Measurements from ENCODE around the gene NPBWR2.

DNA sequence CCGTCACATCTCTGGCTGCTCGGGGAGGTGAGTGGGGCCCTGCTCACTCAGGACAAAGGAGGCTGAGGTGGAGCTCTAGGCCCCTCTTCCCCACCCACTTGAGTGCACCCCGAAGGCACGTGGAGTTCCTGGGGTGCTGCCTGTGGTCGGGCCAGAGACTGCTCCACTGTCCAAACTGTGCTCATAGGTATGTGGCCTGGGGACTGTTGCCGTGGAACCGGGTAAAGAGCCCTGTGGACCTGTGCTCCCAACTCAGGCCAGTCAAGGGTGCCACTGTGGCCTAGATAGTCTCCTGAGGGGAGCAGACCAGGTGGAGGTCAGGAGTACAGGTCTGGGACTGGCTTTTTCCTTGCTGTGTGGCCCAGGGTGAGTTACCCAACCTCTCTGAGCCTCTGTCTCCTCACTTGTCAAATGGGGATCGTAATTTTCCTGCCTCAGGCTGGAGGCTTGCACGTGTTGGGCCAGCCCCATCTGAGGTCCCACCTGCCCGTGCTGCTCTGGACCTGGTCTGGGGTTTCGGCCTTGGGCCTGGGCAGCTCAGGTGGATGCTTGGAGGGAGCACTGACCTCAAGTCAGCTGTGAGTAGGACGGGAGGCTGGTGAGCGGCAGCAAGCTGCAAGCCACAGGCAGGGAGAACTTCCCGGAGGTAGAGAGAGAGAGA lies 12.4 kb upstream of the NPBWR2 start:
- TF ChIP-seq POLR2AphosphoS5 (IDR thresholded peaks at IDR 0.05; ENCODE audit: low read depth, low read length) (no peak), RAD21 (IDR thresholded peaks at IDR 0.05; ENCODE audit: low read depth) (no peak), EZH2 (IDR thresholded peaks at IDR 0.05) (no peak), POLR2A (IDR thresholded peaks at IDR 0.05; ENCODE audit: borderline replicate concordance, extremely low read depth, insufficient read depth, insufficient read length) (no peak)
- TF ChIP-seq, protein P1, sequence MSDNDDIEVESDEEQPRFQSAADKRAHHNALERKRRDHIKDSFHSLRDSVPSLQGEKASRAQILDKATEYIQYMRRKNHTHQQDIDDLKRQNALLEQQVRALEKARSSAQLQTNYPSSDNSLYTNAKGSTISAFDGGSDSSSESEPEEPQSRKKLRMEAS (IDR thresholded peaks at IDR 0.05): no peak
- TF ChIP-seq, protein P2, sequence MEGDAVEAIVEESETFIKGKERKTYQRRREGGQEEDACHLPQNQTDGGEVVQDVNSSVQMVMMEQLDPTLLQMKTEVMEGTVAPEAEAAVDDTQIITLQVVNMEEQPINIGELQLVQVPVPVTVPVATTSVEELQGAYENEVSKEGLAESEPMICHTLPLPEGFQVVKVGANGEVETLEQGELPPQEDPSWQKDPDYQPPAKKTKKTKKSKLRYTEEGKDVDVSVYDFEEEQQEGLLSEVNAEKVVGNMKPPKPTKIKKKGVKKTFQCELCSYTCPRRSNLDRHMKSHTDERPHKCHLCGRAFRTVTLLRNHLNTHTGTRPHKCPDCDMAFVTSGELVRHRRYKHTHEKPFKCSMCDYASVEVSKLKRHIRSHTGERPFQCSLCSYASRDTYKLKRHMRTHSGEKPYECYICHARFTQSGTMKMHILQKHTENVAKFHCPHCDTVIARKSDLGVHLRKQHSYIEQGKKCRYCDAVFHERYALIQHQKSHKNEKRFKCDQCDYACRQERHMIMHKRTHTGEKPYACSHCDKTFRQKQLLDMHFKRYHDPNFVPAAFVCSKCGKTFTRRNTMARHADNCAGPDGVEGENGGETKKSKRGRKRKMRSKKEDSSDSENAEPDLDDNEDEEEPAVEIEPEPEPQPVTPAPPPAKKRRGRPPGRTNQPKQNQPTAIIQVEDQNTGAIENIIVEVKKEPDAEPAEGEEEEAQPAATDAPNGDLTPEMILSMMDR (IDR thresholded peaks at IDR 0.05 in 2 of 3, conservative IDR thresholded peaks at IDR 0.05 in 1 of 3; ENCODE audit: borderline replicate concordance in 1 of 3, insufficient read depth in 1 of 3, low read depth in 2 of 3, low read length in 2 of 3): no peak
